IMR-90 (cell line): ENCODE results near the gene SETD6. TPM values are rescaled to one million over a fixed set of nuclear protein-coding genes. Genes with fewer than 3 reads are reported as not detected.
A peak's percentile ranks its signal among the peaks of the same experiment; 100 is the strongest.

Experiments used
- ATAC-seq: fragments of 200-7000 bp; cut with Tn5 transposase; 2 replicates; pipeline ENCODE4 v1.9.1; 2020; ENCODE audit warnings: low read depth, mild to moderate bottlenecking, moderate library complexity
- BruUV-seq: library from RNA; stranded (reverse); fragments of 400-500 nt; replicated peaks from 2 replicates; lab custom pipeline; 2021; lab: Mats Ljungman, UMichigan
- CTCF ChIA-PET: fragments of 300-600 bp; formaldehyde crosslinking; extraction: SDS; loops from one replicate; lab custom pipeline; 2021; ENCODE audit warnings: antibody characterized with exemption; lab: Yijun Ruan, JAX
- POLR2A ChIA-PET: fragments of 300-600 bp; sonication (Branson Sonifier 250); formaldehyde crosslinking; loops from one replicate; lab custom pipeline; 2022; ENCODE audit warnings: antibody characterized with exemption; ENCODE audit not compliant: unreplicated experiment; lab: Charles Lee
- DNase-seq: peaks from one replicate; pipeline ENCODE4 v3.0.0; 2013
- H2AFZ ChIP-seq: replicated peaks from 2 replicates; pipeline ENCODE3; 2013; ENCODE audit warnings: low read length, mild to moderate bottlenecking; ENCODE audit not compliant: poor library complexity
- H2AK5ac ChIP-seq: 2 replicates; pipeline ENCODE4 v1.6.1; 2013; ENCODE audit warnings: low read depth, low read length, inconsistent platforms
- H2AK9ac ChIP-seq: replicated peaks from 2 replicates; pipeline ENCODE3; 2013; ENCODE audit warnings: mild to moderate bottlenecking, low read depth, low read length, moderate library complexity; ENCODE audit not compliant: poor library complexity
- H2BK120ac ChIP-seq: 2 replicates; pipeline ENCODE4 v1.6.1; 2013; ENCODE audit warnings: low read depth, low read length, inconsistent platforms
- H2BK15ac ChIP-seq: 3 replicates; pipeline ENCODE4 v1.6.1; 2013; ENCODE audit warnings: low read depth, low read length, inconsistent platforms
- H2BK20ac ChIP-seq: 2 replicates; pipeline ENCODE4 v1.6.1; 2013; ENCODE audit warnings: low read depth, mild to moderate bottlenecking, inconsistent platforms, low read length, moderate library complexity
- H2BK5ac ChIP-seq: 2 replicates; pipeline ENCODE4 v1.6.1; 2013; ENCODE audit warnings: mild to moderate bottlenecking, low read depth, low read length, inconsistent platforms; ENCODE audit not compliant: poor library complexity, severe bottlenecking
- H3K14ac ChIP-seq: replicated peaks from 2 replicates; pipeline ENCODE4 v1.6.1; 2013; ENCODE audit warnings: low read depth, low read length, inconsistent platforms
- H3K18ac ChIP-seq: 2 replicates; pipeline ENCODE4 v1.6.1; 2013; ENCODE audit warnings: low read depth, low read length, control low read depth
- H3K23ac ChIP-seq: 2 replicates; pipeline ENCODE4 v1.6.1; 2013; ENCODE audit warnings: low read depth, low read length, inconsistent platforms
- H3K27ac ChIP-seq: 2 replicates; pipeline ENCODE4 v1.5.1; 2013; ENCODE audit warnings: mild to moderate bottlenecking, control low read depth, low read length; ENCODE audit not compliant: insufficient read depth
- H3K27me3 ChIP-seq: 2 replicates; pipeline ENCODE4 v1.6.1; 2013; ENCODE audit warnings: low read length; ENCODE audit not compliant: control insufficient read depth, insufficient read depth
- H3K36me3 ChIP-seq: 2 replicates; pipeline ENCODE4 v1.6.1; 2013; ENCODE audit warnings: low read length, mixed read lengths; ENCODE audit not compliant: control insufficient read depth, insufficient read depth
- H3K4ac ChIP-seq: 2 replicates; pipeline ENCODE4 v1.6.1; 2013; ENCODE audit warnings: low read depth, low read length, inconsistent platforms
- H3K4me1 ChIP-seq: 2 replicates; pipeline ENCODE4 v1.6.1; 2013; ENCODE audit warnings: low read length, mixed read lengths; ENCODE audit not compliant: control insufficient read depth, insufficient read depth
- H3K4me2 ChIP-seq: 2 replicates; pipeline ENCODE4 v1.6.1; 2013; ENCODE audit warnings: low read depth, mild to moderate bottlenecking, control low read depth, low read length, moderate library complexity
- H3K4me3 ChIP-seq: 2 replicates; pipeline ENCODE4 v1.5.1; 2013; ENCODE audit warnings: low read depth, mild to moderate bottlenecking, control low read depth, low read length, moderate library complexity; ENCODE audit not compliant: insufficient read depth
- H3K56ac ChIP-seq: 2 replicates; pipeline ENCODE4 v1.6.1; 2013; ENCODE audit warnings: low read length, inconsistent platforms; ENCODE audit not compliant: insufficient read depth; ENCODE audit errors: extremely low read depth
- H3K79me1 ChIP-seq, 2 experiments: 2 replicates each; pipeline ENCODE4 v1.6.1; 2013; ENCODE audit warnings: low read length in 2 of 2, inconsistent platforms in 1 of 2, low read depth in 1 of 2
- H3K9ac ChIP-seq: 2 replicates; pipeline ENCODE4 v1.6.1; 2013; ENCODE audit warnings: low read depth, low read length, control low read depth
- H3K9me1 ChIP-seq: 2 replicates; pipeline ENCODE4 v1.6.1; 2013; ENCODE audit warnings: low read length, inconsistent platforms; ENCODE audit not compliant: insufficient read depth
- H3K9me3 ChIP-seq: 2 replicates; pipeline ENCODE4 v1.6.1; 2013; ENCODE audit warnings: low read length; ENCODE audit not compliant: control insufficient read depth, insufficient read depth
- H4K20me1 ChIP-seq: 2 replicates; pipeline ENCODE4 v1.6.1; 2013; ENCODE audit warnings: low read length, inconsistent platforms; ENCODE audit not compliant: insufficient read depth
- H4K5ac ChIP-seq: 2 replicates; pipeline ENCODE4 v1.6.1; 2013; ENCODE audit warnings: mild to moderate bottlenecking, low read depth, low read length, control low read depth
- H4K8ac ChIP-seq, 2 experiments: 2 replicates each; pipeline ENCODE4 v1.6.1; 2013; ENCODE audit warnings: low read depth in 2 of 2, low read length in 2 of 2, control low read depth in 1 of 2, inconsistent platforms in 1 of 2
- H4K91ac ChIP-seq: 2 replicates; pipeline ENCODE4 v1.6.1; 2013; ENCODE audit warnings: low read depth, low read length, inconsistent platforms; ENCODE audit not compliant: insufficient read depth
- BHLHE40 ChIP-seq: fragments of 150-350 bp; IDR thresholded peaks from 2 replicates; pipeline ENCODE4 v1.6.1; 2016; ENCODE audit warnings: mild to moderate bottlenecking, low read depth, low read length
- CHD1 ChIP-seq: IDR thresholded peaks from 2 replicates; pipeline ENCODE4 v1.6.1; 2012; ENCODE audit warnings: low read depth, low read length, improper control_type of control experiment
- FOS ChIP-seq: fragments of 150-350 bp; IDR thresholded peaks from 2 replicates; pipeline ENCODE4 v1.6.1; 2016; ENCODE audit warnings: low read depth, low read length
- MXI1 ChIP-seq: IDR thresholded peaks from 2 replicates; pipeline ENCODE4 v1.6.1; 2012; ENCODE audit warnings: low read depth, mild to moderate bottlenecking, low read length, moderate library complexity, borderline replicate concordance
- NFE2L2 ChIP-seq: fragments of 150-350 bp; IDR thresholded peaks from 2 replicates; pipeline ENCODE4 v1.6.1; 2016; ENCODE audit warnings: low read depth, mild to moderate bottlenecking, low read length
- POLR2A ChIP-seq: IDR thresholded peaks from 2 replicates; pipeline ENCODE4 v1.6.1; 2012; ENCODE audit warnings: mild to moderate bottlenecking, low read depth, low read length
- WGBS, 2 experiments: methylation state at CpG; one replicate each; pipeline versions ENCODE4 v1.1.5 to v1.1.7; 2013; ENCODE audit warnings: missing lambda C conversion rate in 2 of 2; ENCODE audit not compliant: insufficient read length in 1 of 2; ENCODE audit errors: extremely low coverage in 2 of 2; 5-methylcytosine and 5-hydroxymethylcytosine counted together
- dilution Hi-C: fragments of 300-500 bp; cut with HindIII; formaldehyde crosslinking; loops from one replicate; pipeline ENCODE4 v1.14.3; 2018; ENCODE audit warnings: low sequenced_read_pairs; ENCODE audit not compliant: unreplicated experiment
- in situ Hi-C: fragments of 300-500 bp; cut with MboI; formaldehyde crosslinking; loops from 3 replicates; pipeline ENCODE4 v1.14.3; 2019; ENCODE audit warnings: low sequenced_read_pairs, inconsistent platforms, mixed read lengths
- intact Hi-C: fragments of 100-400 bp; cut with micrococcal nuclease; formaldehyde crosslinking; loops from 2 replicates; pipeline ENCODE4 v1.10.0; 2022
- polyA plus RNA-seq, 3 experiments: library from polyadenylated mRNA; depleted of rRNA; stranded (reverse); fragments of >200 nt; gene quantifications; 2 replicates each; pipeline ENCODE4 v1.2.3, GENCODE V29; 2012; ENCODE audit warnings: low replicate concordance in 1 of 3
- total RNA-seq: library from RNA; depleted of rRNA; stranded (reverse); fragments of >200 nt; gene quantifications from 2 replicates; pipeline ENCODE4 v1.2.3, GENCODE V29; 2012
- TF ChIP-seq, protein P1 (sequence below): fragments of 150-350 bp; IDR thresholded peaks from 2 replicates; pipeline ENCODE4 v1.6.1; 2017; ENCODE audit warnings: mild to moderate bottlenecking, antibody characterized with exemption, low read length, low read depth
- TF ChIP-seq, protein P2 (sequence below): fragments of 150-350 bp; IDR thresholded peaks from 2 replicates; pipeline ENCODE4 v1.6.1; 2016; ENCODE audit warnings: low read depth, mild to moderate bottlenecking, low read length, moderate library complexity, borderline replicate concordance
- TF ChIP-seq, protein P3 (sequence below): conservative IDR thresholded peaks from 2 replicates; pipeline ENCODE4 v1.5.1; 2012; ENCODE audit warnings: mild to moderate bottlenecking, low read depth, low read length, improper control_type of control experiment

SETD6 gene
- total and polyA plus RNA-seq, 2 of the 4 experiments (the other 2 are of a cell fraction), result 3.2 to 6.4 TPM

DNA sequence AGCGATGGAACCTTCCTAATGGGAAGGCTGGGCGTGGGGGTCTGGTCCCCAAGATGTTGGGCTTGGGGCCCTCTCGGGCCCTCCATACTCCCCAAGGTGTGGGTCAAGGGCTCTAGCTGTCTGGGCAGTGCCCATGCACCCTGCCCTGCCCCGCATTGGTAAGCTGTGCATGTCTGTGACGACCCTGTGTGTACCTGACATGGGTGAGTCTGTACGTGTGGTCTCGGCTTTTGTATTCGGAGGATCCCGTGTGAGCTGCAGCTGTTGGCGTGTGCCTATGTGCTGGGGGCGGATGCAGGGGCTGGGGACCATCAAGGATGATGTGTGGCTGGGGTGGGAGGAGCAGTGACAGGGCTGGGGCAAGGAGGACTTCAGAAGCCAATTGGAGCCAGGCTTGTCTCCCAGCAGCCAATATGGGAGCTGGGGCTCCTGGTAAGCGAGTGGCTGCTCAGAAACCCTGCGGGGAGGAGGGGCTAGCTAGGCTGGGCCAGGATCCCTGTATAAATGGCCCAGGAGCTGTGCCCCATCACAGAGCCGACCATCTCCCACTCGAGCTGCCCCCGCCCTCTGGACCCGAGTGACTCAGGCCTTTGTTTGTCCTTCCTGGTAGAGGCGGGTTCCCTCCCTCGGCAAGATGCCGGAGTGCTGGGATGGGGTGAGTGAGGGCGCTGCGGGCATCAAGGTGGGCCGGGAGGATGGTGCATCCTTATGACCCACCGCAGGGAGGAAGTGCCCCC, 15.5 kb upstream of the SETD6 start, which contains the start of gene NDRG4 (continued):
- TF ChIP-seq MXI1 (no peak), FOS (no peak), POLR2A (0 out of 2 replicates have a peak, but pooled peaks have one; percentile 58)

DNA sequence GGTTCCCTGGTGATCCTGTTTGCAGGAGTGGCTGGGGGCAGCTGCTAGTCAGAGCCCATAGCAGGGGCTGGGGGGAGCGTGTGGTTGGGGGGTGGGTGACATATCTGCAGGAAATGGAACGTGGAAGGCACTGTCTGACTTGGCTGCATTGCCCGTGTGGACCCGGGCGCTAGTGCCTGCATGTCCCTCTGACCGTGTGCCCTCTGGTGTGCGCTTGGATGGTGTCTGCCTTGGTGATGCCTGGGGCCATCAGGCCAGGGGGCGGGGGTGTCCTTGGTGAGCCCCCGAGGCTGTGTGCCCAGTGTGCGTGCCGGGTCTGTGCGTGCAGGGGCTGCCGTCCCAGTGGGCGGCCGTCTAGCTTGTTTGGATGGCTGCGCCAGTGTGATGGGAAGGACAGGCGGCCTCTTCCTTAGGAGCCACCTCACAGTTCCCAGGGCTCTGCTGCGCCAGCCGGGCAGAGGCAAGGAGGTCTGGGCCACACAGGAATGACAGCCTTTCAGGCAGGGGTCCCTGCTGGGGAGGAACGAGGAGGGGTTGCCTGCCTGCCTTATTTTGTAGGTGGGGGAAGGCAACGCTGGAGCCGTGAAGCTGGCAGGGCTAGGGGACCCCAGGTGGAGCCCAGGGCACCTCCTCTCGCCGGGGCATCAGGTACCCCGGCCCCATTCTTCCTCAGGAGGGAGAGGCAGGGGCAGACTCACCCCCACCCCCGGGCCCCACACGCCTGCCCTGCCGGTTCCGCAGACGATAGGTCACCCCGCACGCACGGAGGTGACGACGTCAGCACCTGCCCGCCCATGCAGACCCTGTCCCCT, 14.7 kb upstream of the SETD6 start:
- H3K4me3 ChIP-seq, result peak overlapping the region; percentile 42
- peak; percentile 15 for ATAC-seq
- TF ChIP-seq, protein P1, sequence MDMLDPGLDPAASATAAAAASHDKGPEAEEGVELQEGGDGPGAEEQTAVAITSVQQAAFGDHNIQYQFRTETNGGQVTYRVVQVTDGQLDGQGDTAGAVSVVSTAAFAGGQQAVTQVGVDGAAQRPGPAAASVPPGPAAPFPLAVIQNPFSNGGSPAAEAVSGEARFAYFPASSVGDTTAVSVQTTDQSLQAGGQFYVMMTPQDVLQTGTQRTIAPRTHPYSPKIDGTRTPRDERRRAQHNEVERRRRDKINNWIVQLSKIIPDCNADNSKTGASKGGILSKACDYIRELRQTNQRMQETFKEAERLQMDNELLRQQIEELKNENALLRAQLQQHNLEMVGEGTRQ, result no peak
- TF ChIP-seq, protein P2, sequence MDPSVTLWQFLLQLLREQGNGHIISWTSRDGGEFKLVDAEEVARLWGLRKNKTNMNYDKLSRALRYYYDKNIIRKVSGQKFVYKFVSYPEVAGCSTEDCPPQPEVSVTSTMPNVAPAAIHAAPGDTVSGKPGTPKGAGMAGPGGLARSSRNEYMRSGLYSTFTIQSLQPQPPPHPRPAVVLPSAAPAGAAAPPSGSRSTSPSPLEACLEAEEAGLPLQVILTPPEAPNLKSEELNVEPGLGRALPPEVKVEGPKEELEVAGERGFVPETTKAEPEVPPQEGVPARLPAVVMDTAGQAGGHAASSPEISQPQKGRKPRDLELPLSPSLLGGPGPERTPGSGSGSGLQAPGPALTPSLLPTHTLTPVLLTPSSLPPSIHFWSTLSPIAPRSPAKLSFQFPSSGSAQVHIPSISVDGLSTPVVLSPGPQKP, result no peak
- TF ChIP-seq FOS (no peak), CHD1 (no peak), NFE2L2 (no peak), BHLHE40 (no peak)
- TF ChIP-seq, protein P3, sequence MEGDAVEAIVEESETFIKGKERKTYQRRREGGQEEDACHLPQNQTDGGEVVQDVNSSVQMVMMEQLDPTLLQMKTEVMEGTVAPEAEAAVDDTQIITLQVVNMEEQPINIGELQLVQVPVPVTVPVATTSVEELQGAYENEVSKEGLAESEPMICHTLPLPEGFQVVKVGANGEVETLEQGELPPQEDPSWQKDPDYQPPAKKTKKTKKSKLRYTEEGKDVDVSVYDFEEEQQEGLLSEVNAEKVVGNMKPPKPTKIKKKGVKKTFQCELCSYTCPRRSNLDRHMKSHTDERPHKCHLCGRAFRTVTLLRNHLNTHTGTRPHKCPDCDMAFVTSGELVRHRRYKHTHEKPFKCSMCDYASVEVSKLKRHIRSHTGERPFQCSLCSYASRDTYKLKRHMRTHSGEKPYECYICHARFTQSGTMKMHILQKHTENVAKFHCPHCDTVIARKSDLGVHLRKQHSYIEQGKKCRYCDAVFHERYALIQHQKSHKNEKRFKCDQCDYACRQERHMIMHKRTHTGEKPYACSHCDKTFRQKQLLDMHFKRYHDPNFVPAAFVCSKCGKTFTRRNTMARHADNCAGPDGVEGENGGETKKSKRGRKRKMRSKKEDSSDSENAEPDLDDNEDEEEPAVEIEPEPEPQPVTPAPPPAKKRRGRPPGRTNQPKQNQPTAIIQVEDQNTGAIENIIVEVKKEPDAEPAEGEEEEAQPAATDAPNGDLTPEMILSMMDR, result no peak

More for the DNA sequence above, 14.7 kb upstream of the SETD6 start:
- H3K9me3 ChIP-seq, result no peaks in the 10 kb centered on the region
- 0 out of 2 replicates have a peak overlapping the region, but pooled peaks have one; percentile 1 for H3K56ac ChIP-seq
- in situ Hi-C loops, result no loop called here
- 0 out of 2 replicates have a peak, but pooled peaks cover 4% of the 10 kb centered on the region for H3K9me1 ChIP-seq
- no peak overlapping the region for H3K14ac ChIP-seq
- no peak overlapping the region for H2BK20ac ChIP-seq
- H3K79me1 ChIP-seq, result 0 out of 4 replicates have a peak, but pooled peaks cover 0 to 7% of the 10 kb centered on the region in 2 experiments
- peak overlapping the region; percentile 67; the same call in 1 of the 2 replicates for H2AK5ac ChIP-seq
- peak overlapping the region; percentile 26; the same call in 1 of the 2 replicates for H4K91ac ChIP-seq
- peak overlapping the region; percentile 50 to 51; a peak in 3 of 4 replicates for H4K8ac ChIP-seq
- peak overlapping the region; percentile 33; the same call in 1 of the 2 replicates for H3K4ac ChIP-seq
- H4K20me1 ChIP-seq, result no peaks in the 10 kb centered on the region
- H4K5ac ChIP-seq, result no peak overlapping the region
- intact Hi-C loops, result no loop called here
- H3K27ac ChIP-seq, result peak overlapping the region; percentile 16; the same call in 1 of the 2 replicates
- H2AK9ac ChIP-seq, result peak overlapping the region; percentile 89
- H2BK120ac ChIP-seq, result no peak overlapping the region
- H3K4me2 ChIP-seq, result peak overlapping the region; percentile 79
- H2BK5ac ChIP-seq, result no peak overlapping the region
- 18% methylated on average over 10 of the region's 36 CpGs; no CpG with 5 or more reads in 1 of the 2 experiments for WGBS, 2 experiments
- H3K27me3 ChIP-seq, result no peaks in the 10 kb centered on the region; the same call in 1 of the 2 replicates
- ChIA-PET CTCF (interaction anchor here (0.6 to 1.1 kb wide), 2 partner anchors 11 to 13 kb away, joined by 3 read pairs; no protein-coding TSS in a partner anchor), POLR2A (no interaction called here)
- H3K9ac ChIP-seq, result peak overlapping the region; percentile 68
- H3K23ac ChIP-seq, result no peak overlapping the region
- dilution Hi-C loops, result no loop called here
- no peak for DNase-seq
- H2AFZ ChIP-seq, result peak overlapping the region; percentile 88
- peaks cover 7% of the 10 kb centered on the region; the same call in 1 of the 2 replicates for H3K4me1 ChIP-seq
- 0 out of 2 replicates have a peak, but pooled peaks cover 3% of the 10 kb centered on the region for H3K36me3 ChIP-seq
- no peak overlapping the region for H3K18ac ChIP-seq
- H2BK15ac ChIP-seq, result no peak overlapping the region
- BruUV-seq, result no TSS peak
